Hepatocyte (in vitro differentiated cells): Measurements from ENCODE around the gene PRDM12. TPM values are rescaled to one million over a fixed set of nuclear protein-coding genes. Genes with fewer than 3 reads are reported as not detected.
A peak's percentile ranks its signal among the peaks of the same experiment; 100 is the strongest.

Experiments
- DNase-seq: peaks from one replicate; pipeline ENCODE4 v3.0.0-alpha.2; 2016; ENCODE audit warnings: low spot score
- H2AFZ ChIP-seq: fragments of 200-600 bp; sonication (generic); 2 replicates; pipeline ENCODE4 v1.6.0; 2016; ENCODE audit warnings: antibody characterized with exemption, mild to moderate bottlenecking
- H3K27ac ChIP-seq: fragments of 200-600 bp; sonication (generic); 2 replicates; pipeline ENCODE4 v1.5.1; 2016; ENCODE audit warnings: mild to moderate bottlenecking
- H3K27me3 ChIP-seq: fragments of 200-600 bp; sonication (generic); 2 replicates; pipeline ENCODE4 v1.6.1; 2016
- H3K36me3 ChIP-seq: fragments of 200-600 bp; sonication (generic); replicated peaks from 2 replicates; pipeline ENCODE4 v1.5.1; 2016; ENCODE audit warnings: low read depth; ENCODE audit not compliant: insufficient read depth
- H3K4me1 ChIP-seq: fragments of 200-600 bp; sonication (generic); 2 replicates; pipeline ENCODE4 v1.5.1; 2016; ENCODE audit warnings: mild to moderate bottlenecking, moderate library complexity; ENCODE audit not compliant: insufficient read depth
- H3K4me2 ChIP-seq: fragments of 200-600 bp; sonication (generic); 2 replicates; pipeline ENCODE4 v1.6.0; 2016
- H3K4me3 ChIP-seq: fragments of 200-600 bp; sonication (generic); 2 replicates; pipeline ENCODE4 v1.5.1; 2016; ENCODE audit warnings: mild to moderate bottlenecking
- H3K79me2 ChIP-seq: fragments of 200-600 bp; sonication (generic); 2 replicates; pipeline ENCODE4 v1.6.0; 2017; ENCODE audit warnings: mild to moderate bottlenecking
- H3K9me2 ChIP-seq: fragments of 200-600 bp; sonication (generic); replicated peaks from 2 replicates; pipeline ENCODE4 v1.6.0; 2017; ENCODE audit warnings: mild to moderate bottlenecking; ENCODE audit not compliant: insufficient read depth
- H3K9me3 ChIP-seq: fragments of 200-600 bp; sonication (generic); 2 replicates; pipeline ENCODE4 v1.5.1; 2016; ENCODE audit warnings: low read depth, mild to moderate bottlenecking
- H4K20me1 ChIP-seq: fragments of 200-600 bp; sonication (generic); 2 replicates; pipeline ENCODE4 v1.6.0; 2016; ENCODE audit warnings: mild to moderate bottlenecking; ENCODE audit not compliant: insufficient read depth, poor library complexity, severe bottlenecking
- EZH2 ChIP-seq: fragments of 200-600 bp; sonication (generic); IDR thresholded peaks from 2 replicates; pipeline ENCODE4 v1.6.1; 2016; ENCODE audit warnings: antibody characterized with exemption, mild to moderate bottlenecking, borderline replicate concordance
- EZH2phosphoT487 ChIP-seq: fragments of 200-600 bp; sonication (generic); IDR thresholded peaks from one replicate; pipeline ENCODE4 v1.6.1; 2018; ENCODE audit warnings: antibody characterized with exemption, mild to moderate bottlenecking, low read depth, moderate library complexity; ENCODE audit not compliant: unreplicated experiment, severe bottlenecking
- WGBS: methylation state at CpG from one replicate; pipeline ENCODE4 v1.1.6; 2016; ENCODE audit warnings: low lambda C conversion rate; ENCODE audit errors: missing lambda C conversion rate; 5-methylcytosine and 5-hydroxymethylcytosine counted together
- polyA plus RNA-seq: library from polyadenylated mRNA; unstranded; fragments of >200 nt; fragmentation: Nextera tagmentation; extraction: Ambion mirVana; gene quantifications from 2 replicates; pipeline ENCODE4 v1.2.1, GENCODE V29; 2016
- total RNA-seq: library from RNA; depleted of rRNA; stranded (reverse); fragments of >200 nt; gene quantifications from 2 replicates; pipeline ENCODE4 v1.2.3, GENCODE V29; 2014
- TF ChIP-seq, protein P1 (sequence below): fragments of 200-600 bp; sonication (generic); IDR thresholded peaks from 2 replicates; pipeline ENCODE4 v1.5.1; 2016; ENCODE audit warnings: antibody characterized with exemption, mild to moderate bottlenecking; ENCODE audit not compliant: poor library complexity

Gene PRDM12
- total and polyA plus RNA-seq, 2 experiments from 2014 or later = not detected

DNA sequence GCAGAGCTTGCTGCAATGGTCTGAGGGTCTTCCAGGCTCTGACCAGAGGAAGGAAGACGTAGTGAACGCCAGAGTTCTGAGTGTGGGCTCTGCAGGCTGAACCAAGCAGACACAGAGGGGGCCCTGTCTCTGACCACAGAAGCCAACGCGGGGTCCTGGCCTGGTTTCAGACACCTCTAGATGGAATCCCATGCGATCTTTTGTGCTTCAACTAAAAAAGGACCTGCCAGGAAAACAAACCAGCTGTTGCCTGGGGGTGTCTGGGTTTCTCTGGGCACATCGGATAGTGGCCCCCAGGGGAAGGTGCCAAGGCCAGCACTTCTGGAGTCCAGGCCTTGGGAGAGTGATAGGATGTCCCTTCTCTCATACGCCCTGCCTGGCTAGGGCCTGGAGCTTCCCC lies 12.9 kb downstream of the PRDM12 start:
- 81% methylated on average over 7 of the region's 7 CpGs for WGBS
- Histone ChIP-seq H3K27me3 (peaks cover 15% of the 10 kb centered on the region), H4K20me1 (no peaks in the 10 kb centered on the region), H3K4me1 (no peaks in the 10 kb centered on the region), H2AFZ (no peak overlapping the region), H3K36me3 (no peaks in the 10 kb centered on the region), H3K27ac (no peak overlapping the region), H3K79me2 (no peaks in the 10 kb centered on the region), H3K9me3 (no peaks in the 10 kb centered on the region), H3K9me2 (no peaks in the 10 kb centered on the region), H3K4me2 (no peak overlapping the region), H3K4me3 (no peak overlapping the region)
- no peak for DNase-seq
- TF ChIP-seq, protein P1, sequence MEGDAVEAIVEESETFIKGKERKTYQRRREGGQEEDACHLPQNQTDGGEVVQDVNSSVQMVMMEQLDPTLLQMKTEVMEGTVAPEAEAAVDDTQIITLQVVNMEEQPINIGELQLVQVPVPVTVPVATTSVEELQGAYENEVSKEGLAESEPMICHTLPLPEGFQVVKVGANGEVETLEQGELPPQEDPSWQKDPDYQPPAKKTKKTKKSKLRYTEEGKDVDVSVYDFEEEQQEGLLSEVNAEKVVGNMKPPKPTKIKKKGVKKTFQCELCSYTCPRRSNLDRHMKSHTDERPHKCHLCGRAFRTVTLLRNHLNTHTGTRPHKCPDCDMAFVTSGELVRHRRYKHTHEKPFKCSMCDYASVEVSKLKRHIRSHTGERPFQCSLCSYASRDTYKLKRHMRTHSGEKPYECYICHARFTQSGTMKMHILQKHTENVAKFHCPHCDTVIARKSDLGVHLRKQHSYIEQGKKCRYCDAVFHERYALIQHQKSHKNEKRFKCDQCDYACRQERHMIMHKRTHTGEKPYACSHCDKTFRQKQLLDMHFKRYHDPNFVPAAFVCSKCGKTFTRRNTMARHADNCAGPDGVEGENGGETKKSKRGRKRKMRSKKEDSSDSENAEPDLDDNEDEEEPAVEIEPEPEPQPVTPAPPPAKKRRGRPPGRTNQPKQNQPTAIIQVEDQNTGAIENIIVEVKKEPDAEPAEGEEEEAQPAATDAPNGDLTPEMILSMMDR = no peak
- no peak for TF ChIP-seq EZH2phosphoT487
- no peak for TF ChIP-seq EZH2

DNA sequence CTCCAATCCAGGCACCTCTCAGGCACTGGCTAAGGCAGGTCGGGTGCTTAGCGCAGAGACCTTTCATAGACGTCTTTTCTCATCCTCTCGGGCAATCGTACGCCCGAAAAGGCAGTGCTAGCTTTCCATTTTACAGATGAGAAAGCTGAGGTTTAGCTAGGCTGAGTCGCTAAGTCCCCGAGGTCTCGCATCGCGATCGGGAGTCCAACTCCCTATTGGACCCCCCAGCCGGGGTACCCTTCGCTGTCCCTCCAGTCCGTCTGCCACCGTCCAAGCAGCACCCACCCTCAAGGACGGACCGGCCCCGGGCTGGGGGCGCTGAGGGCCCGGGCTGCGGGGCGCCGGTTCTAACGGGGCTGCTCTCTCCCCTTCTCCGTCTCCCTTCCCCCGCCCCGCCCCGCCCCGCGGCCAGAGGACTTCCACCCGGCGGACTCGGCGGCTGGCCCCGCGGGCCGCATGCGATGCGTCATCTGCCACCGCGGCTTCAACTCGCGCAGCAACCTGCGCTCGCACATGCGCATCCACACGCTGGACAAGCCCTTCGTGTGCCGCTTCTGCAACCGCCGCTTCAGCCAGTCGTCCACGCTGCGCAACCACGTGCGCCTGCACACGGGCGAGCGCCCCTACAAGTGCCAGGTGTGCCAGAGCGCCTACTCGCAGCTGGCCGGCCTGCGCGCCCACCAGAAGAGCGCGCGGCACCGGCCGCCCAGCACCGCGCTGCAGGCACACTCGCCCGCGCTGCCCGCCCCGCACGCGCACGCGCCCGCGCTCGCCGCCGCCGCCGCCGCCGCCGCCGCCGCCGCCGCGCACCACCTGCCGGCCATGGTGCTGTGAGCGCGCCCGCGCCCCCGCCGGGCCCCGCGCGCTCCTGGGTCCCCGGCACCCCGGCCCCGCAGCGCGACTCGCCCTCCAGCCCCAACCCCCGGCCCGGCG lies 16.7 kb downstream of the PRDM12 start:
- no peaks in the 10 kb centered on the region for H3K79me2 ChIP-seq

DNA sequence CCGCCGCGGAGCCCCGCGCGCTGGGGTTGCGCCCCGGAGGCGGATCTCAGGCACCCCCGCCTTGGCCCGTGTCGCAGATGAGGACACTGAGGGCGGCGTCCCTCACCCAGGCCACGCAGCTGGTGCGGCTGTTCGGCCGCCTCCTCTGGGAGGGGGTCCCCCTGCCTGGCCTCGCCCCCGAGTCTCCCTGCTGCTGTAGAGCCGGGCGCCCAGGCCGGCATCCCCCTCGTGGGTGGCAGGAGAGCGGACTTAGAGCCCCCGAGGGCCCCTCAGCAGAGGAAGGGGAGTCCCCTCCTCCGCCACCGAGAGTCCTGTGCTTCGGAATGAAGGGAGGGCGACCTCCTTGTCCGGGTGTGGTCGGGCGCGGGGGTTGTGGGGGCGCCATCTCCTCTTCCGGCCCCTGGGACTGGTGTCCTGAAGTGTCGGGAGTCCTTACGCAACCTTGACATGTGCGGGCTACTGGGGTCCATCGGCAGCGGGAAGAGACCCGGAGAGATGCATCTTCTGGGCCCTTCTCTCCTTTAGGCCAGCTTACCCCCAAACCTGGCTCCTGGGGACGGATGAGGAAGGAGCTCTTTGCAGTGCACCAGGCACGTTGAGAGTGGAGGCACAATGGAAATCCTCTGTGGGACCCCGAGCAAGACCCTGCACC lies 17.5 kb downstream of the PRDM12 start:
- no peaks in the 10 kb centered on the region for H3K9me2 ChIP-seq

More for the DNA sequence above, 16.7 kb downstream of the PRDM12 start:
- Histone ChIP-seq H3K4me3 (peak overlapping the region; percentile 57), H3K9me2 (no peaks in the 10 kb centered on the region), H3K27ac (no peak overlapping the region), H3K27me3 (peaks cover 15% of the 10 kb centered on the region), H3K4me1 (no peaks in the 10 kb centered on the region), H3K4me2 (peak overlapping the region; percentile 98), H3K36me3 (no peaks in the 10 kb centered on the region), H4K20me1 (no peaks in the 10 kb centered on the region), H3K9me3 (no peaks in the 10 kb centered on the region), H2AFZ (peak overlapping the region; percentile 36)
- TF ChIP-seq EZH2phosphoT487 (no peak), EZH2 (no peak)
- TF ChIP-seq, protein P1 = no peak
- WGBS = 10% methylated on average over 38 of the region's 116 CpGs
- peak; percentile 95 for DNase-seq

More for the DNA sequence above, 17.5 kb downstream of the PRDM12 start:
- peaks cover 15% of the 10 kb centered on the region for H3K27me3 ChIP-seq
- H3K27ac ChIP-seq = no peak overlapping the region
- DNase-seq = no peak
- H3K36me3 ChIP-seq = no peaks in the 10 kb centered on the region
- peak overlapping the region; percentile 45 for H3K4me3 ChIP-seq
- H3K4me1 ChIP-seq = no peaks in the 10 kb centered on the region
- no peaks in the 10 kb centered on the region for H3K9me3 ChIP-seq
- H3K79me2 ChIP-seq = no peaks in the 10 kb centered on the region
- H2AFZ ChIP-seq = peak overlapping the region; percentile 92
- peak overlapping the region; percentile 98 for H3K4me2 ChIP-seq
- no peaks in the 10 kb centered on the region for H4K20me1 ChIP-seq
- TF ChIP-seq EZH2 (no peak), EZH2phosphoT487 (no peak)
- TF ChIP-seq, protein P1 = no peak
- WGBS = 3% methylated on average over 40 of the region's 45 CpGs
